IPS DF 19.7 (cell line): ENCODE data around the gene PFDN4.

ENCODE experiments used
- DNase-seq: peaks from one replicate; pipeline ENCODE4 v3.0.0-alpha.2; 2013; ENCODE audit warnings: low read depth, low spot score

The PFDN4 gene

DNA sequence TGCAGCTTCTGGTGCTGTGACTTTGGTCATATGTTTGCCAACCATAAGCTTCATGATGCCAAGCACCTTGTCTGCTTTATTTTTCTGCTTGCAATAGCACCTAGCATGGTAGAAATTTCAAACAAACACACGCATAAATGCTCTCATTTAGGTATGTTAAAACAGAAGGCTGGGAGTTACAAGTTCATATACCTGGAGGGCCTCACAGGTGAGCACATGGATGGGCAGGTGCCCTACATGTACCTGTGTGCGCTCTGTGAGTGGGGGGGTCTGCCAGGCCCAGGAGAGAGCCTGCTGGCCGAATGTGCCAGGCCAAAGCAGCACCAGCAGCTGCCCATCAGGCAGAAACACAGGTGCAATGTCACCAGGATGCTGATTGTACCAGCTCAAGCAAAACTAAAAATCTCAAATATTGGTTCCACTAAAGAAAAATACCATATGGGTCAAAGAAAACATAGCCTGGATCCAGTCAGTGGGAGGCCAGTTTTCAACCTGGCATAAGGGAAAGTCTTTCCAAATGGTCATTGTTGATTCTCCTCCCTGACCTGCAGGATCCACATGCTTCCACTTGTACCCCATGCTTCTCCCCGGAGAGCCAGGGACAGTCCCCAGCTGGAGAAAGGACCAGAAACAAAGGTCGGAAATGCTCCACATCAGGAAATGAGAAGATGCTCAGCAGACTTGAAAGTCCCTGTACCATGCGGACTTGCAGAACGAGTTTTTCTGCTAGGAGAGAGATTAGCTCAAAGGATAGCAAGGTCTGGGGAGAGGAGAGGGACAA lies 7.2 kb upstream of the PFDN4 start:
- no peak for DNase-seq

DNA sequence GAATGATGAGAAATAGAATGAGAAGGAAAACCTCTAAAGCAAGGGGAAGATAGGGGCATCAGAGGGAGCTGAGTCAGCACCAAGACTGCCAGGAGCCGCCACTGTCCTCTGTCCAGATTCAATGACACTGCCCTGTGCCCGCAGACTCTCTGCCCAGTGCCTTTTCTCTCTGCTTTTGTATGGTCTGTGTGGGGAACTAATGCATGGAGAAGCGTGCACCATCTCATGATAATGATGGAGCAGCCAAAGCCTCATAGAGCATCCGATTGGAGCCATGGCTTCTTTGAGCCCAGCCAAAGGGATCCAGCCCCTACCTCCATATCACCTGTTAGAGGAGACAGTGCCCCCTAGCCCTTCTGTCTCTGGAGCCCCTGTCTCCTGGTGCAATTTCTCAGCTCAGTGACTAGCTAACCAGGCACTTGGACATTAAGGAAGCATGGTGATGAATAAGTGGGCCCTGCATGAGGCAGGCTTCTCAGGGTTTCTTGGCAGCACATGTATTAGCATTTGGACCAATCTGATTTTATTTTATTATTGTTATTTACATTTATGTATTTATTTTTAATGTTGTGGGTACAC lies 6.5 kb upstream of the PFDN4 start:
- DNase-seq, result no peak

DNA sequence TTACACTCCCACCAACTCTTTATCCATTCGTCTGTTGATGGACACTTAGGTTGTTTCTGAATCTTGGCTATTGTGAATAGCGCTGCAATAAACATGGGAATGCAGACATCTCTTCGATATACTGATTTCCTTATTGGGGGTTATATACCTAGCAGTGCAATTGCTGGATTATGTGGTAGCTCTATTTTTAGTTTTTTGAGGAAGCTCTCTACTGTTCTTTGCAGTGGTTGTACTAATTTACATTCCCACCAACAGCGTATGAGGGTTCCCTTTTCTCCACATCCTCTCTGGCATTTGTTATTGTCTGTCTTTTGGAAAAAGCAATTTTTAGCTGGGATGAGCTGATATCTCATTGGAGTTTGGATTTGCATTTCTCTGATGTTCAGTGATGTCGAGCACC lies 4.6 kb upstream of the PFDN4 start:
- no peak for DNase-seq

DNA sequence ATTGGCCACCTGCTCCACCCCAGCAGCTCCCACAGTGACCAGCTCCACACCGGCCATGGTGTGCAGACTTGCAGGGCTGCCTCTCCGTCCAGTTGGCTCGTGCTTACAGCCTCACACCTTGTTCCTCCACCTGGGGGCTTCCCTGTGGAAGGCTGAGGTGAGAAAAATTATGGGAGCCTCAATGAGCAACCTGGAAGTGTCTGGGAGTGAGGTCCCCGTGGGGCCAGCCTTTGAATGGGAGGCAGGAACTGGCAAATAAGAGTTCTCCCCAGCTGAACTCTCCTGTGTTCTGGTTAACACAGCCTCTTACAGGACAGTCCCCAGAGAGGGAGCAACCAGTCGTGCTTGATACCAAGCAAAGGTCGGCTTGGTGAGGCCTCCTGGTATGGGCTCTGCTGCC lies 3.8 kb upstream of the PFDN4 start:
- DNase-seq, result no peak

- no peak for DNase-seq
These were observed 3.4 kb upstream of the PFDN4 start for GRCh38 chr20:54204481-54204880.

- no peak for DNase-seq
These were observed 2.4 kb upstream of the PFDN4 start for GRCh38 chr20:54205450-54205849.

GRCh38 chr20:54207053-54207742 lies 689 bp upstream of the PFDN4 start:
- DNase-seq, result no peak

DNA sequence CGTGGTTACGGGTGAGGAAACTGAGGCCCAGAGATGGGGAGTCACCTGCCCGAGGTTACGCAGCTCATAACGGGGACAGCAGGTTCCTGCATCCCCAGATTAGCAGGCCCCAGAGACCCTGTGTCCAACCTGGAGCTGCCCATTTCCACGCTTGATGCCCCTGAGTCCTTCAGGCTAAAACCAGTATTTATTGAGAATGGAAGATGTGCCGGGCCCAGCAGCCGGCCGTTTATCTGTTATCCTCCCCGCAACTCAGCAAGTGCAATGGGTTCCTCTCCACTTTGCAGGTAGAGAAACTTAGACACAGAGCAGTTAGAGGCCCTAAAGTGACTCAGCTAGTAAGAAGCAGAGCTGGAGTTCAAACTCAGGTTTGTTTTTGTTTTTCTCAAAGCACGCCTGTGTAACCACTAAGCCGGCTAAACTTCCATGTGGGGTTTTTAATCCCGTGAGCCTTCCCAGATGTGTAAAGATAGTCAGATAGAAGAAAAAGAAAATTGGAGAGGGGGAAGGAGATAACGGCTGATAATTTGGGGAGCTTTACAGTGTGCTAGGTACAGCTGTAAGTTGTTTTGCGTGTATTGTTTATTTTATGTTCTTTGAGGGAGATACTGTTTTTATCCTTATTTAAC lies 775 bp downstream of the PFDN4 start:
- no peak for DNase-seq

GRCh38 chr20:54209216-54209813 lies 1.4 kb downstream of the PFDN4 start:
- no peak for DNase-seq

DNA sequence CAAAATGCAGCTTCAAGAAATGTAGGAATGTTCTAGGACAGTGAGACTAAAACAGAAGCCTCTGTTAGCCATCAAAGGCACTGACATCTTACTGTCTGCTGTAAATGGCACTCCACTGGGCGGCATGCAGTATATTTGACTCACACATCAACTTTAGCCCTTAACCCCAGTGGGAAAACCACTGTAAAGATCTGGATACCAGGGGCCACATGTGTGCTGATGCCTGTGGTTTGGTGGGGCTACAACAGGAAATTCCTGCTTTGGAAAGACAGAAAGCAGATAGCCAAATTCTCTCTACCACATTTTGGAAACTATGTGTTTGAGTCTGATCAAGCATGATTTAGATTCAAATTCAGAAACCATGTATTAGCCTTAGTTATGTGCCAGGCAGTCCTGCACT lies 4.3 kb downstream of the PFDN4 start:
- DNase-seq, result no peak

- DNase-seq, result no peak
These were observed 5.0 kb downstream of the PFDN4 start for GRCh38 chr20:54212871-54213270.

DNA sequence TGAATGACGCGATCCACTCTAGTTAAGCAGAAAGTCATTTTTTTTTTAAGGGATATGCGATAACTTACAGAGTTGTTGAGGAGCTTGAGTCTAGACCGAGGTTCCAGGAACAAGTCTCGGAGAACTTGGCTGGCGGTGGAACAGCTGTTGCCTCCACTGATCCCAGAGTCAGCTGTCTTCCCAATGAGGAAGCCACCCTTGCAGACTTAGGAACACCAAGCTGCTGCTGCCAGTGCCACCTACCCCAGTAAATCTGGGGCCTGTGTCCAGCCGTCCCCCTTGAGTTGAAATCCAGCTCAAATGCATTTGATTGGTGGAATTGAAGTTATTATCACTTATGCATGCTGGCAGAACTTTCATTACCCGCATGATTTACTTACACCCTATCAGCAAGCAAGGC lies 6.7 kb downstream of the PFDN4 start:
- DNase-seq, result no peak

- no peak for DNase-seq
These were observed 7.4 kb downstream of the PFDN4 start for GRCh38 chr20:54215157-54215789.

DNA sequence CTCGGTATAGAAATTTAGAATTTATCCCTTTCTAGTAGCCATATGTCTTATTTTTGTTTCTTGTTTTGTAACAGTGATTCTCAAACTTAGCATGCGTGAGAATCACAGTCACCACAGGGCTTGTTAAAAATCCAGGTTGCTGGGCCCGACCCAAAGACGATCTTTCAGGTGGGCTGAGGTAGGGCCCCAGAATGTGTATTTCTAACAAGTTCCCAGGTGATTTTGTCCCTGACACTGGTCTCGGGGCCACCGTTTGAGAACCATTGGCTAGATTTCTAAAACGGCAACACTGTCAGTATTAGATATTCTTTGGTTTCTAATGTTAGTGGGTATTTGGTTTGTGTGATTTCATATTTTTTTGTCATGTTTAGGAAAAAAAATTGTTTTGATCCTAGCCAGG lies 9.9 kb downstream of the PFDN4 start:
- DNase-seq, result no peak

GRCh38 chr20:54218470-54218869 lies 10.6 kb downstream of the PFDN4 start:
- no peak for DNase-seq

- no peak for DNase-seq
These were observed 12.0 kb downstream of the PFDN4 start for GRCh38 chr20:54219751-54220426.

DNA sequence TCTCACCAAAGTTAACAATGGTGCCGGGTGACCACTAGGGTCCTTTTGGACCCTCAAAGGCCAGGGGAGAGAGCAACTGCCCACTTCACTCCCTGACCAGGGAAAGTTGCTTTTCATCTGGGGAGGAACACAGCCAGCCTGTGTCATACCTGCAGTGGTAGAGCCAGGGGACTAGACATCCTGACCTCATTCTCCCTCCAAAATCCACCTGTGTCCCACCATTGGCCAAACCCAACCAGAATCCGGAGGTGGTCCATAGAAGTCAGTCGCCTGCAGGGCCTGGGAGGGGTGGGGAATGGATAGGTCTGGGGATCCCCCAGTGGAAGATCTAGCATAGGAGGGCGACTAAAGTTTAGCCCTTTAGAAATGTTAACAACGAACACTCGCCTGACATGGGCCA lies 12.8 kb downstream of the PFDN4 start:
- no peak for DNase-seq

- no peak for DNase-seq
These were observed 13.5 kb downstream of the PFDN4 start for GRCh38 chr20:54221353-54221752.

GRCh38 chr20:54221996-54222890 lies 14.4 kb downstream of the PFDN4 start:
- no peak for DNase-seq

GRCh38 chr20:54223285-54223684 lies 15.4 kb downstream of the PFDN4 start:
- no peak for DNase-seq
